GM19239 (cell line): Measurements from ENCODE around the gene PASK.
A peak's percentile ranks its signal among the peaks of the same experiment; 100 is the strongest.

Experiments used
- DNase-seq: peaks from one replicate; pipeline ENCODE4 v3.0.0; 2011; ENCODE audit warnings: low spot score; ENCODE audit not compliant: insufficient read length
- FAIRE-seq: peaks from 2 replicates; lab custom pipeline; 2011; peaks lifted over from hg19 to GRCh38; lab: Jason Lieb, UNC

PASK gene

GRCh38 chr2:241088791-241089732 is 60.2 kb downstream of the PASK start:
- FAIRE-seq (peak; percentile 44), DNase-seq (no peak)

- no peak for DNase-seq
- FAIRE-seq, result peak; percentile 44
These were observed 60.9 kb downstream of the PASK start for GRCh38 chr2:241088376-241088775.

- DNase-seq, result no peak
- FAIRE-seq, result peak; percentile 64
These were observed 61.6 kb downstream of the PASK start for GRCh38 chr2:241087420-241088268.

GRCh38 chr2:241084856-241085444 is 64.3 kb downstream of the PASK start:
- no peak for DNase-seq
- FAIRE-seq, result no peak

- no peak for FAIRE-seq
- DNase-seq, result no peak
These were observed 66.2 kb downstream of the PASK start for GRCh38 chr2:241083091-241083415.

- DNase-seq (no peak), FAIRE-seq (no peak)
These were observed 66.8 kb downstream of the PASK start for GRCh38 chr2:241082341-241083090.

- no peak for FAIRE-seq
These were observed 67.5 kb downstream of the PASK start for GRCh38 chr2:241081643-241082340.

GRCh38 chr2:241081190-241081642 is 68.1 kb downstream of the PASK start:
- FAIRE-seq, result no peak

More at GRCh38 chr2:241081643-241082340, 67.5 kb downstream of the PASK start:
- no peak for DNase-seq

GRCh38 chr2:241080405-241081189 is 68.7 kb downstream of the PASK start:
- DNase-seq, result no peak
- no peak for FAIRE-seq

More at GRCh38 chr2:241081190-241081642, 68.1 kb downstream of the PASK start:
- DNase-seq, result no peak

GRCh38 chr2:241074901-241075540 is 74.3 kb downstream of the PASK start:
- DNase-seq, result no peak
- no peak for FAIRE-seq

GRCh38 chr2:241074065-241074818 is 75.0 kb downstream of the PASK start:
- DNase-seq, result no peak
- no peak for FAIRE-seq

- DNase-seq (no peak), FAIRE-seq (no peak)
These were observed 75.9 kb downstream of the PASK start for GRCh38 chr2:241073166-241074064.

- FAIRE-seq, result no peak
- no peak for DNase-seq
These were observed 76.6 kb downstream of the PASK start for GRCh38 chr2:241072553-241073165.

GRCh38 chr2:241072151-241072550 is 77.1 kb downstream of the PASK start:
- DNase-seq, result no peak
- FAIRE-seq, result no peak

- FAIRE-seq (no peak), DNase-seq (no peak)
These were observed 77.6 kb downstream of the PASK start for GRCh38 chr2:241071677-241072111.
